ENCODE results near the gene SPPL3. TPM values are rescaled to one million over a fixed set of nuclear protein-coding genes. Genes with fewer than 3 reads are reported as not detected.

SPPL3 gene
- polyA plus RNA-seq, 2 donors = 16.7 to 29.3 TPM

DNA sequence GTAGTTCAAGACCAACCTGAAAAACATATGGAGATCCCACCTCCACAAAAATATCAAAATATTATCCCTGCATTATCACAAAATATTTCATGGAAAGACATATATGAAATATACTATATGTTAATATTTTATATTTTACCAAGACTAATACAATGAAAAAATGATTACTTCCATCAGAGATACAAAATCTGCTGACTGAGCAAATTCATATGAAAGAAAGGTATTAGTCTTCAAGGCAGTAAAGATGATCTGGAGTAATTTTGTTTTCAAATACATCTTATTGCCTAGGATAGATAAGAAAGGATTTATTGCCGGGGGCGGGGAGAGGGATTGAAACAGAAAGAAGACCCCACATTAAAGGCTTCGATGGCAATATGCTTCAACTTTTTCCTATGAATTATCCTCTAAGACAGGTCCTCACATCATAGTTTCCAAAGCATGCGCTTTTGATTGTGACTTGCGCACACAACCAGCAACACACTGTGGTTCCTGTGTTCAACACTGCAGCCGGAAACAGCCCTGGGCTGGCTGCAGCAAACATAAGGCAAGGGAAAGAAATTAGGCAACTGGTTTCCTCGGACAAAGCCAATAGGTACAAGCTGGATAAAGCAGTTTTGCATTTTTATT lies 83.2 kb downstream of the SPPL3 start:
- no peak overlapping the region for H3K27ac ChIP-seq (ENCODE audit: low read depth in 2 of 2, low read length in 1 of 2)
- H3K36me3 ChIP-seq (ENCODE audit: control insufficient read depth in 2 of 2, insufficient read depth in 2 of 2, low read length in 1 of 2) = no peaks in the 10 kb centered on the region
- 79 to 82% methylated on average over 7 of the region's 7 CpGs for WGBS, 2 donors
- no peak overlapping the region for H3K4me3 ChIP-seq (ENCODE audit: low read depth in 1 of 2, low read length in 2 of 2)
- no peaks in the 10 kb centered on the region for H3K4me1 ChIP-seq (ENCODE audit: control insufficient read depth in 2 of 2, insufficient read depth in 2 of 2, low read length in 1 of 2)
- H3K27me3 ChIP-seq (ENCODE audit: control insufficient read depth in 1 of 2, insufficient read depth in 2 of 2, low read length in 2 of 2) = no peaks in the 10 kb centered on the region
- no peaks in the 10 kb centered on the region for H3K9me3 ChIP-seq (ENCODE audit: control insufficient read depth in 2 of 2, insufficient read depth in 1 of 2, low read depth in 1 of 2, low read length in 1 of 2)

DNA sequence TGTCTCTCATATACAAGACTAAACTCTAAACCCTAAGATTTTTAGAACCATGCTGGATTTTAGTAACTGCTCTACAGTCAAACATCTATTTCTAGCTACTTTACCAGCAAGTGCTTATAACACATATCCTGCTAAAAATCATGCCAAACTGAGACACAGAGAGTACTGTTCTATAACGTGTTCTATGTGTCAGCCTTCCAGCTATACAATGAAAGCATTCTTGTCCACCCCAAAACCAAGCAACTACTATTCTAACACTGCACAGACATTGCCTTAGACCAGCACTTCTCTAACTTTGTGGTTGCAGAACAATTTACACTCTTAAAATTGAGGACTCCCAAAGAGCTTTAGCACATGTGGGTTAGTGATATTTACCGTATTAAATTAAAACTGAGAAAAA lies 85.7 kb downstream of the SPPL3 start:
- H3K4me1 ChIP-seq (ENCODE audit: control insufficient read depth in 2 of 2, insufficient read depth in 2 of 2, low read length in 1 of 2) = no peaks in the 10 kb centered on the region
- WGBS, 2 donors = 76 to 83% methylated on average over 2 of the region's 2 CpGs
- H3K4me3 ChIP-seq (ENCODE audit: low read depth in 1 of 2, low read length in 2 of 2) = no peak overlapping the region

DNA sequence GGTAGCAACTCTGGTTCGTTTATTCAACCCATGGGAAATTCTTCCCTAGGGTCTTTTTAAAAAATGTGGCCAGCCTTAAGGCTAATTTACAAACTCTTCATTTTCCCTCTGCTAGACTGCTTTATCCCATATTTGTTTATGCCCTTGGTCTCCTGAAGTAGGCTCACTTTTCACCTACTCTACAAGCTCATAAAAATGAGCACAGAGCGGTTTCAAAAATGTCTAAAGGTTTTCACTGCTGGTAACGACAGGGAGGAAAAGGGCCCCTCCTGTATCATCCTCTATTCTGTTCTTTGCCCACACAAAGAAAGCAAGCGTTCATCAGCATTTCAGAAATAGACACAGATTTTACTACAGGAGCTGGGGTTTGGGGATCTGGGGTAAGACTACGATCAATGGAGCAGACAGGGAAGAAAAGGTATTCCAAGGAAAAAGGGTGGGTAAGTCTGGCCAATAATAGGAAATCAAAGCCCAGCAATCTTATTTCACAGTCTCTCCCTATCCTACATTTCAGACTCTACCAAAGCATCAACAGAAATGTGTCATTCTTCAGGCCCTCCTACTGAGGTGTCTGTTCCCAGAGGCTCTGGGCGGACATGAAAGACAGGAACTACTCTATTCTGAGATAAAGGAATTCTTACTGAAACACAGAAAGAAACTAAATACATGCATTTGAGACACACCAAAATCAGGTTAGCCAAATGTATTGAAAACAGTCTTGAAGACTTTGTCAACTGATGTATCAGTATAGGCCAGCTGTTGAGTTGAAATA lies 86.4 kb downstream of the SPPL3 start:
- Histone ChIP-seq H3K9me3 (ENCODE audit: control insufficient read depth in 2 of 2, insufficient read depth in 1 of 2, low read depth in 1 of 2, low read length in 1 of 2) (no peaks in the 10 kb centered on the region), H3K36me3 (ENCODE audit: control insufficient read depth in 2 of 2, insufficient read depth in 2 of 2, low read length in 1 of 2) (no peaks in the 10 kb centered on the region), H3K4me3 (ENCODE audit: low read depth in 1 of 2, low read length in 2 of 2) (no peak overlapping the region), H3K27me3 (ENCODE audit: control insufficient read depth in 1 of 2, insufficient read depth in 2 of 2, low read length in 2 of 2) (no peaks in the 10 kb centered on the region), H3K27ac (ENCODE audit: low read depth in 2 of 2, low read length in 1 of 2) (no peak overlapping the region), H3K4me1 (ENCODE audit: control insufficient read depth in 2 of 2, insufficient read depth in 2 of 2, low read length in 1 of 2) (no peaks in the 10 kb centered on the region)
- 93 to 94% methylated on average over 6 of the region's 6 CpGs for WGBS, 2 donors

More for the DNA sequence above, 85.7 kb downstream of the SPPL3 start:
- Histone ChIP-seq H3K9me3 (ENCODE audit: control insufficient read depth in 2 of 2, insufficient read depth in 1 of 2, low read depth in 1 of 2, low read length in 1 of 2) (no peaks in the 10 kb centered on the region), H3K27ac (ENCODE audit: low read depth in 2 of 2, low read length in 1 of 2) (no peak overlapping the region), H3K36me3 (ENCODE audit: control insufficient read depth in 2 of 2, insufficient read depth in 2 of 2, low read length in 1 of 2) (no peaks in the 10 kb centered on the region), H3K27me3 (ENCODE audit: control insufficient read depth in 1 of 2, insufficient read depth in 2 of 2, low read length in 2 of 2) (no peaks in the 10 kb centered on the region)

DNA sequence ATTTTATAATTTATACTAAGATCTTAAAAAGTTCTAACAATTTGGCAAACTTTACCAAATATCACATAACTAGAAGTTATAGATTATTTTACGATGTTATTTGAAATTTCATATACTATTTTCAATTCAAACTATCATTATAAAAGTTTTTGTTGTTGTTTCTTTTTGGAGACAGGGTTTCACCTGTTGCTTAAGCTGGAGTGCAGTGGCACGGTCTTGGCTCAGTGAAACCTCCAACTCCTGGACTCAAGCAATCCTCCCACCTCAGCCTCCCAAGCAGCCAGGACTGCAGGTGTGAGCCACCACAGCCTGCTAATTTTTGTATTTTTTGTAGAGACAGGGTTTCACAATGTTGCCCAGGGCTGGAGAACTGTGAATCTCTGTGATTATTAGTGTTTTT lies 87.8 kb downstream of the SPPL3 start:
- H3K4me1 ChIP-seq (ENCODE audit: control insufficient read depth in 2 of 2, insufficient read depth in 2 of 2, low read length in 1 of 2) = no peaks in the 10 kb centered on the region
- H3K4me3 ChIP-seq (ENCODE audit: low read depth in 1 of 2, low read length in 2 of 2) = no peak overlapping the region
- no peaks in the 10 kb centered on the region for H3K9me3 ChIP-seq (ENCODE audit: control insufficient read depth in 2 of 2, insufficient read depth in 1 of 2, low read depth in 1 of 2, low read length in 1 of 2)
- no peak overlapping the region for H3K27ac ChIP-seq (ENCODE audit: low read depth in 2 of 2, low read length in 1 of 2)
- 50 to 72% methylated on average over 2 of the region's 2 CpGs for WGBS, 2 donors
- H3K36me3 ChIP-seq (ENCODE audit: control insufficient read depth in 2 of 2, insufficient read depth in 2 of 2, low read length in 1 of 2) = no peaks in the 10 kb centered on the region
- H3K27me3 ChIP-seq (ENCODE audit: control insufficient read depth in 1 of 2, insufficient read depth in 2 of 2, low read length in 2 of 2) = no peaks in the 10 kb centered on the region

DNA sequence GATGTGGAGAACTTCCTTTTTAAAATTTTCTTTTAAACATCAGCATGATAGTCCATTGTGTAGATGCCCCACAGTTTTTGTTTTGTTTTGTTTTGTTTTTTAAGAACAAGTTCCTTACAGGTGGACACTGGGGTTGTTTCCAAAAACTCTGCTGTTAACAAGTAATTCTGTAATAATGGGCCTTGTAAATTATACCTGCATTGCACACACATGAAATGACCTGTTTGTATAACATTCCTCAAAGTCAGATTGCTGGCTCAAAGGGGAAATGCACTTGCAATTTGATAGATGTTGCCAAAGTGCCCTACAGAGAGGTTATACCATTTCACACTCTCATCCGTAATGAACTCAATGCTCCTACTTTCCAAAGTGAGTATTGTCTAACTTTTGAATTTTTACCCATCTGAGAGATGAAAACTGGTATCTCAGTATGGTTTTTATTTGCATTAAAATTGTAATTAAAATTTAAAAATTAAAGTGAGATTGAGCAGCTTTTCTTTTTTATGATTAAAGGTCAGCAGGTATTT lies 89.2 kb downstream of the SPPL3 start:
- Histone ChIP-seq H3K4me3 (ENCODE audit: low read depth in 1 of 2, low read length in 2 of 2) (no peak overlapping the region), H3K27ac (ENCODE audit: low read depth in 2 of 2, low read length in 1 of 2) (no peak overlapping the region), H3K4me1 (ENCODE audit: control insufficient read depth in 2 of 2, insufficient read depth in 2 of 2, low read length in 1 of 2) (no peaks in the 10 kb centered on the region), H3K36me3 (ENCODE audit: control insufficient read depth in 2 of 2, insufficient read depth in 2 of 2, low read length in 1 of 2) (no peaks in the 10 kb centered on the region), H3K27me3 (ENCODE audit: control insufficient read depth in 1 of 2, insufficient read depth in 2 of 2, low read length in 2 of 2) (no peaks in the 10 kb centered on the region), H3K9me3 (ENCODE audit: control insufficient read depth in 2 of 2, insufficient read depth in 1 of 2, low read depth in 1 of 2, low read length in 1 of 2) (no peaks in the 10 kb centered on the region)
- 53% methylated on average over 1 of the region's 1 CpG for WGBS, 2 donors

DNA sequence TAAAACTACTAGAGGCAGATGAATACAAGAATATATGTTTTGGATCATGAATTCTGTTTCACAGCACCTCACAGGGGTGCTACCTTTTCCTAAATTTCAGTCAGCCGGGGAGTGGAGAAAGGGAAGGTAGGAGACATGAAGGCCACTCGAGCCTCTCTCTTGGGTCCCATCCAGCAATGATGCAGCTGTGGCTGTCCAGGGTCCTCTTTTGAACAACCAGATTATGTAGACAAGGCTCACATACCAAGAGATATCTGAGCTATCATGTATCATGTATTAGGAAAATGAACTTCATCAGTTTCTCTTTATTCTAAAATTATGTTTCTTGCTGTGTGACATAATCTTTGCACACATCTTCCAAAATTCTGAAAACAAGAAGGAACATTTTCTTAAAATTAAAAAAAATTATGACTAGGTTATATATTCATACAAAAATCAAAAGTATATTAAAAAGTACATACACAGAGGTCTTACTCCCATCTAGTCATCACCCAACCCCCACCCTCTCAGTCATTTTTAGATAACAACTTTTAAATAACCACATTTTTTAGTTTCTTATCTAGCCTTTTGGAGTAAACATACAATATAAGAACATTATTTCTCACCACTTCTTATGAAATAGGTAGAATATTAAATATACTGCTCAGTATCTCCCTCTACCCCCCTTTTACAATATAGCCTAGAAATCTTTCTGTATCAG lies 89.8 kb downstream of the SPPL3 start:
- H3K4me3 ChIP-seq (ENCODE audit: low read depth in 1 of 2, low read length in 2 of 2) = no peak overlapping the region
- WGBS, 2 donors = 82 to 84% methylated on average over 2 of the region's 2 CpGs
- no peak overlapping the region for H3K27ac ChIP-seq (ENCODE audit: low read depth in 2 of 2, low read length in 1 of 2)
- no peaks in the 10 kb centered on the region for H3K4me1 ChIP-seq (ENCODE audit: control insufficient read depth in 2 of 2, insufficient read depth in 2 of 2, low read length in 1 of 2)
- no peaks in the 10 kb centered on the region for H3K36me3 ChIP-seq (ENCODE audit: control insufficient read depth in 2 of 2, insufficient read depth in 2 of 2, low read length in 1 of 2)
- no peaks in the 10 kb centered on the region for H3K27me3 ChIP-seq (ENCODE audit: control insufficient read depth in 1 of 2, insufficient read depth in 2 of 2, low read length in 2 of 2)
- H3K9me3 ChIP-seq (ENCODE audit: control insufficient read depth in 2 of 2, insufficient read depth in 1 of 2, low read depth in 1 of 2, low read length in 1 of 2) = no peaks in the 10 kb centered on the region

DNA sequence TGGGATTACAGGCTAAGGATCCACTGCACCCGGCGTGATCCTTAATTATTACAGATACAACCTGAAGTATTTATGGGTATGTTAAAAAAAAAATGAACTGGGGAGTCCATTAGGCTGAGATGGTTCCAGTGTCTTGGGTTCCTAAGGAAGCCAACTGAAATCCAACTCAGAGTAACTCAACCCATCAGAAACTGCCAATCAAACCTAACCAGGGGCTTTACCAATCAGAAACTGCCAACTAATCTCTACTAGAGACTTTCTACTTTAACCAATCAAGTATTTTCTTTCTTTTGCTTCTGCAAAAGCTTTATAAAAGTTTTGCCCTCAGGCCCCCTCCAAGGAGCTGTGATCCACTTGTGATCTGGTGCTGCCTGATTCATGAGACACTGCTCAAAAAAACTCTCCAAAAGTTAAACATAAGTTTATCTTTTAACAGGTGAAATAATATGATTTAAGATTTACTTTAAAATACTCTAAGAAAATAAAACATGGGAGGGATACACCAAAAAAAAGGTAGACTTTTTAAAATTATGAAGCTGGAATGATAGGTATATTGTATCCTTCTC lies 90.5 kb downstream of the SPPL3 start:
- H3K4me3 ChIP-seq (ENCODE audit: low read depth in 1 of 2, low read length in 2 of 2) = no peak overlapping the region
- no peaks in the 10 kb centered on the region for H3K27me3 ChIP-seq (ENCODE audit: control insufficient read depth in 1 of 2, insufficient read depth in 2 of 2, low read length in 2 of 2)
- H3K9me3 ChIP-seq (ENCODE audit: control insufficient read depth in 2 of 2, insufficient read depth in 1 of 2, low read depth in 1 of 2, low read length in 1 of 2) = no peaks in the 10 kb centered on the region
- no peaks in the 10 kb centered on the region for H3K36me3 ChIP-seq (ENCODE audit: control insufficient read depth in 2 of 2, insufficient read depth in 2 of 2, low read length in 1 of 2)
- no peak overlapping the region for H3K27ac ChIP-seq (ENCODE audit: low read depth in 2 of 2, low read length in 1 of 2)
- no peaks in the 10 kb centered on the region for H3K4me1 ChIP-seq (ENCODE audit: control insufficient read depth in 2 of 2, insufficient read depth in 2 of 2, low read length in 1 of 2)
- 95 to 99% methylated on average over 2 of the region's 2 CpGs for WGBS, 2 donors

DNA sequence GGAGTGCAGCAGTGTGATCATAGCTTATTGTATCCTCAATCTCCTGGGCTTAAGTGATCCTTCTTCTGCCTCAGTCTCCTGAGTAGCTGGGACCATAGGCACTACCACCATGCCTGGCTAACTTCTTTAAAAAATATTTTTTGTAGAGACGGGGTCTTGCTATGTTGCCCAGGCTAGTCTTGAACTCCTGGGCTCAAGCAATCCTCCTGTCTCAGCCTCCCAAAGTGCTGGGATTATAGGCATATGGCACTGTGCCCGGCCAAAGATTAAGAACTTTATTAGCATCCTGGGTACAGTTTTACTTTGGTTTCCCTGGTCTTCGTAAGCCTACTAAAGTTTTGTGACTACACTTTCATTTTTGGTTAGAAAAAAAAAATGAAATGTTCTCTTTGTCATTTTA lies 94.1 kb downstream of the SPPL3 start:
- H3K4me1 ChIP-seq (ENCODE audit: control insufficient read depth in 2 of 2, insufficient read depth in 2 of 2, low read length in 1 of 2) = no peaks in the 10 kb centered on the region
- 97 to 99% methylated on average over 3 of the region's 3 CpGs for WGBS, 2 donors
- H3K4me3 ChIP-seq (ENCODE audit: low read depth in 1 of 2, low read length in 2 of 2) = no peak overlapping the region
- H3K27ac ChIP-seq (ENCODE audit: low read depth in 2 of 2, low read length in 1 of 2) = no peak overlapping the region
- no peaks in the 10 kb centered on the region for H3K9me3 ChIP-seq (ENCODE audit: control insufficient read depth in 2 of 2, insufficient read depth in 1 of 2, low read depth in 1 of 2, low read length in 1 of 2)
- H3K27me3 ChIP-seq (ENCODE audit: control insufficient read depth in 1 of 2, insufficient read depth in 2 of 2, low read length in 2 of 2) = no peaks in the 10 kb centered on the region
- no peaks in the 10 kb centered on the region for H3K36me3 ChIP-seq (ENCODE audit: control insufficient read depth in 2 of 2, insufficient read depth in 2 of 2, low read length in 1 of 2)

DNA sequence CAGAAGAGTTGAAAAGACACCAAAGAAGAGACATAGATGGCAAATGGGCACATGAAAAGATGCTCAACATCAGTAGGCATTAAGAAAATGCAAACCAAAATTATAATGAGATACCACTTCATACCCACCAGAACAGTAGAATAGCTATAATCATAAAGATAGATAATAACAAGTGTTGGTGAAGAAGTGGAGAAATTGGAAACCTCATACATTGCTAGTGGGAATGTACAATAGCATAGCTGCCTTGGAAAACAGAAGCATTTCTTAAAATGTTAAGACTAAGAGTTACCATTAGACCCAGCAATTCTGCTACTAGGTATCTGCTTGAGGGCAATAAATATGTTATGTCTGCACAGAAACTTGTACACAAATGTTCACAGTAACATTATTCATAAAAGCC lies 99.7 kb downstream of the SPPL3 start:
- no peaks in the 10 kb centered on the region for H3K27me3 ChIP-seq (ENCODE audit: control insufficient read depth in 1 of 2, insufficient read depth in 2 of 2, low read length in 2 of 2)
- no peaks in the 10 kb centered on the region for H3K36me3 ChIP-seq (ENCODE audit: control insufficient read depth in 2 of 2, insufficient read depth in 2 of 2, low read length in 1 of 2)
- no peak overlapping the region for H3K4me3 ChIP-seq (ENCODE audit: low read depth in 1 of 2, low read length in 2 of 2)
- no peaks in the 10 kb centered on the region for H3K9me3 ChIP-seq (ENCODE audit: control insufficient read depth in 2 of 2, insufficient read depth in 1 of 2, low read depth in 1 of 2, low read length in 1 of 2)
- H3K4me1 ChIP-seq (ENCODE audit: control insufficient read depth in 2 of 2, insufficient read depth in 2 of 2, low read length in 1 of 2) = peaks cover 0 to 2% of the 10 kb centered on the region in 2 donors
- H3K27ac ChIP-seq (ENCODE audit: low read depth in 2 of 2, low read length in 1 of 2) = no peak overlapping the region

Data from esophagus (tissue), 2 donors.